T-helper 2 cell treated with Interferon-gamma antibody and Interleukin-4, amounts not matched to agents 5 μg/mL and 100 μg/mL, for 36 hours (primary cell): ENCODE measurements around the gene PSMB7.

Experiments
- DNase-seq: peaks from one replicate; pipeline ENCODE4 v3.0.0; 2021; ENCODE audit warnings: low spot score
- H3K27ac Mint-ChIP-seq: one replicate; pipeline ENCODE4 v1.8.0; 2021; ENCODE audit warnings: mild to moderate bottlenecking, mixed read lengths
- H3K27me3 Mint-ChIP-seq: one replicate; pipeline ENCODE4 v1.8.0; 2021; ENCODE audit warnings: low read depth, mixed read lengths
- H3K36me3 Mint-ChIP-seq: one replicate; pipeline ENCODE4 v1.8.0; 2021; ENCODE audit warnings: low read depth, mixed read lengths
- H3K4me1 Mint-ChIP-seq: one replicate; pipeline ENCODE4 v1.8.0; 2021; ENCODE audit warnings: low read depth, mixed read lengths
- H3K4me3 Mint-ChIP-seq: one replicate; pipeline ENCODE4 v1.8.0; 2022; ENCODE audit warnings: mild to moderate bottlenecking, moderate library complexity, mixed read lengths
- H3K9me3 Mint-ChIP-seq: one replicate; pipeline ENCODE4 v1.8.0; 2021; ENCODE audit warnings: mixed read lengths

PSMB7 gene

GRCh38 chr9:124415102-124415851 lies at the start of gene PSMB7:
PSMB7 (minus strand) TSS chr9:124415442; CDS start chr9:124415425, 17 bp downstream.
- peak; percentile 95 for DNase-seq
- H3K9me3 Mint-ChIP-seq: peaks cover 3% of the 10 kb centered on the region
- H3K27ac Mint-ChIP-seq: peak within 1 kb of the TSS; percentile 92
- H3K4me1 Mint-ChIP-seq: peaks cover 25% of the 10 kb centered on the region
- H3K27me3 Mint-ChIP-seq: no peaks in the 10 kb centered on the region
- H3K36me3 Mint-ChIP-seq: peaks cover 35% of the 10 kb centered on the region
- peak within 1 kb of the TSS; percentile 96 for H3K4me3 Mint-ChIP-seq

- no peak for DNase-seq
- no peaks in the 10 kb centered on the region for H3K4me1 Mint-ChIP-seq
- peaks cover 12% of the 10 kb centered on the region for H3K27me3 Mint-ChIP-seq
- H3K36me3 Mint-ChIP-seq: no peaks in the 10 kb centered on the region
- no peak overlapping the region for H3K4me3 Mint-ChIP-seq
- no peak overlapping the region for H3K27ac Mint-ChIP-seq
- H3K9me3 Mint-ChIP-seq: no peaks in the 10 kb centered on the region
Observed at GRCh38 chr9:124462739-124463138, 47.5 kb upstream of the PSMB7 start.

GRCh38 chr9:124458441-124458840 lies 43.2 kb upstream of the PSMB7 start:
- Mint-ChIP-seq H3K27me3 (peaks cover 5% of the 10 kb centered on the region), H3K4me3 (no peak overlapping the region), H3K9me3 (no peaks in the 10 kb centered on the region), H3K36me3 (no peaks in the 10 kb centered on the region), H3K27ac (no peak overlapping the region), H3K4me1 (no peaks in the 10 kb centered on the region)
- DNase-seq: no peak

- Mint-ChIP-seq H3K9me3 (no peaks in the 10 kb centered on the region), H3K36me3 (no peaks in the 10 kb centered on the region), H3K27me3 (peaks cover 3% of the 10 kb centered on the region), H3K4me3 (no peak overlapping the region), H3K4me1 (no peaks in the 10 kb centered on the region), H3K27ac (no peak overlapping the region)
- no peak for DNase-seq
Observed at GRCh38 chr9:124457887-124458431, 42.7 kb upstream of the PSMB7 start.

- Mint-ChIP-seq H3K9me3 (no peaks in the 10 kb centered on the region), H3K36me3 (no peaks in the 10 kb centered on the region), H3K27me3 (peaks cover 3% of the 10 kb centered on the region), H3K4me3 (no peak overlapping the region), H3K4me1 (no peaks in the 10 kb centered on the region), H3K27ac (no peak overlapping the region)
- no peak for DNase-seq
Observed at GRCh38 chr9:124457079-124457886, 42.0 kb upstream of the PSMB7 start.

GRCh38 chr9:124456341-124457078 lies 41.3 kb upstream of the PSMB7 start:
- DNase-seq: no peak
- Mint-ChIP-seq H3K9me3 (no peaks in the 10 kb centered on the region), H3K27ac (no peak overlapping the region), H3K27me3 (peaks cover 8% of the 10 kb centered on the region), H3K4me3 (no peak overlapping the region), H3K36me3 (no peaks in the 10 kb centered on the region), H3K4me1 (no peaks in the 10 kb centered on the region)

- Mint-ChIP-seq H3K36me3 (no peaks in the 10 kb centered on the region), H3K27me3 (peaks cover 13% of the 10 kb centered on the region), H3K27ac (no peak overlapping the region), H3K4me3 (no peak overlapping the region), H3K9me3 (no peaks in the 10 kb centered on the region), H3K4me1 (no peaks in the 10 kb centered on the region)
- no peak for DNase-seq
Observed at GRCh38 chr9:124455820-124456219, 40.6 kb upstream of the PSMB7 start.

- H3K36me3 Mint-ChIP-seq: no peaks in the 10 kb centered on the region
- peaks cover 20% of the 10 kb centered on the region for H3K27me3 Mint-ChIP-seq
- DNase-seq: no peak
- no peak overlapping the region for H3K27ac Mint-ChIP-seq
- no peak overlapping the region for H3K4me3 Mint-ChIP-seq
- H3K4me1 Mint-ChIP-seq: no peaks in the 10 kb centered on the region
- H3K9me3 Mint-ChIP-seq: no peaks in the 10 kb centered on the region
Observed at GRCh38 chr9:124454791-124455443, 39.7 kb upstream of the PSMB7 start.

GRCh38 chr9:124454296-124454695 lies 39.1 kb upstream of the PSMB7 start:
- DNase-seq: no peak
- Mint-ChIP-seq H3K27me3 (peaks cover 27% of the 10 kb centered on the region), H3K27ac (no peak overlapping the region), H3K9me3 (no peaks in the 10 kb centered on the region), H3K4me3 (no peak overlapping the region), H3K36me3 (no peaks in the 10 kb centered on the region), H3K4me1 (no peaks in the 10 kb centered on the region)

GRCh38 chr9:124453586-124454191 lies 38.4 kb upstream of the PSMB7 start:
- Mint-ChIP-seq H3K4me3 (no peak overlapping the region), H3K27ac (no peak overlapping the region), H3K36me3 (no peaks in the 10 kb centered on the region), H3K4me1 (no peaks in the 10 kb centered on the region), H3K9me3 (no peaks in the 10 kb centered on the region), H3K27me3 (peaks cover 28% of the 10 kb centered on the region)
- no peak for DNase-seq

- no peaks in the 10 kb centered on the region for H3K36me3 Mint-ChIP-seq
- H3K4me3 Mint-ChIP-seq: no peak overlapping the region
- H3K27me3 Mint-ChIP-seq: peaks cover 28% of the 10 kb centered on the region
- H3K27ac Mint-ChIP-seq: no peak overlapping the region
- DNase-seq: no peak
- no peaks in the 10 kb centered on the region for H3K9me3 Mint-ChIP-seq
- no peaks in the 10 kb centered on the region for H3K4me1 Mint-ChIP-seq
Observed at GRCh38 chr9:124452841-124453585, 37.8 kb upstream of the PSMB7 start.

GRCh38 chr9:124452326-124452725 lies 37.1 kb upstream of the PSMB7 start:
- Mint-ChIP-seq H3K27me3 (peaks cover 28% of the 10 kb centered on the region), H3K4me3 (no peak overlapping the region), H3K36me3 (no peaks in the 10 kb centered on the region), H3K27ac (no peak overlapping the region), H3K9me3 (no peaks in the 10 kb centered on the region), H3K4me1 (no peaks in the 10 kb centered on the region)
- DNase-seq: no peak
